ENCODE measurements around the gene DNAJC18. TPM values are rescaled to one million over a fixed set of nuclear protein-coding genes. Genes with fewer than 3 reads are reported as not detected.

Gene DNAJC18
- 5.5 and 6.2 TPM in 2 replicates for total RNA-seq

GRCh38 chr5:139439013-139439903 is at the start of gene DNAJC18:
DNAJC18 (minus strand) TSS chr5:139439525; CDS start chr5:139439445, 80 bp downstream.

DNA sequence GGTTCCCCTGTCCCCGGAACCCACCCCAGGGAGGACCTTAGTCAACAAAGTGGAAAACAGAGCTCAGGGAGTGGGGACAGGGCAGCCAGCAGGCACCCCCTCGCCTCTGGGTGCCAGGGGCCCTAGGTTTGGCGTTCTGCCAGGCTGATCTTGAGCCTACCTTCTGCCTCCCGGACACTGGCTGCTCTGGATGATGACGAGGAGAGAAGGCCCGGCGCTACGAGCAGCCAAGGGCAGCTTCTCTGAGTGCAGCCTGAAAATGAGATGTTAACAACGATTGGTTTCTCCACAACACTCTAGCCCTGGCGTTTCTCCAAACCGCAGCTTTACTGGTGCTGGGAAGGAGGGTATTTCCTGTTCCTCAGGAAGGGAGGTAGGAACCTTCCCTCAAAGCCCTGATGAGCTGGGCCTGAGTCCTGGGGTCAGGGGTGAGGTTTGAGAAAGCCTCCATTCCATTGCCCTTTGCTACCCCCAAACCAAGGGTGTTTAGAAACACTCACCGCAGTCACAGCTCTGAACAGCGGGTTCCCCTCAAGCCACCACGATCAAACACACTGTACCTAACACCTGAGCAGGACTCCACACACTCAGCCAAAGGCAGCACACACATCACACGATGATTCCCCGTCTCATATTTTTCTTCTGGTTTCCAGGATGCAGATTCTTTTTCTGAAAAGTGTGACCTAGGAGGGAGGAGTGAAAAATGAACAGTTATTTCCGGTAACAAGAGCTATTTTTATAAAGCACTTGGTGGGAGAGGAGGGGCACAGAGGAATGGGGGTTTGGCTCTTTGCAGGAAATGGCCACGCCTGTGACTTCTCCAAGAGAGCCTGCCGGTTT is 42.9 kb upstream of the DNAJC18 start, which contains the start of gene STING1:
Gene STING1 (minus strand): TSS at position 709 of the 840 bp plus-strand sequence. CDS start 1,054 bp downstream, outside the sequence.

GRCh38 chr5:139470821-139471300 is 31.5 kb upstream of the DNAJC18 start, which contains the start of gene SMIM33:
SMIM33 (plus strand) TSS chr5:139471004; CDS start chr5:139471122, 118 bp downstream.

DNA sequence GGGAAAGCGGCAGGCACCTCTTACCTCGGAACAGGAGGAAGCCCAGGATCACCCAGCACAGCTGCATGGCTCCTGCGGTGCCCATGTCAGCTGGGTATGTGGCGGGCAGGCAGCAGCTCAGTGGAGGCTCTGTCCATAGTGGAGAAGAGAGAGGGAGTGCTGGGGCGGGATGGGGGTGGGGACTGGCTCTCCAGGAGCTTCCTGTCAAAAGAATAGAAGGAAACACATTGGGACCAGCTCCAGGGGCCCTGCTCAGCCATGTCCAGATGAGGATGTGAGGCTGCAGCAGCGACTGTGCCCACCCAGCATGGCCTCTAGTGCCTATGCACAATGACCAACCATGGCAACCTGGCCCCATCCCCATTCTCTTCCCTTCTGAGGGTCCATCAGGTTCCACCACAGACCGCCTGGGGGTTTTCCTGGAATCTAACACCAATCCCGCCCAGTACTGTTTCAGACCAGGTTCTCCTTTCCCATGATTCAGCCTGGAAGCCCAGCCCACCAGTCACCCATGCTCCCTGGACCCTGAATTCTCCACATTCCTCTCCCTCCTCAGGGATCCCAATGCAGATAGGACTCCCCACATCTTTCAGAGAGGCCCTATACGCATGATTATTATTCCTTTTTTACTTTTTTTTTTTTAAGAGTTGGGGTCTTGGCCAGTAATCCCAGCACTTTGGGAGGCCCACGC is 23.4 kb upstream of the DNAJC18 start, which contains the start of gene ECSCR:
Gene ECSCR (minus strand): TSS at position 158 of the 691 bp plus-strand sequence. CDS start 73 bp downstream, at position 85.

GRCh38 chr5:139403787-139404483 is 35.4 kb downstream of the DNAJC18 start, which contains the start of gene SPATA24:
SPATA24 (minus strand) TSS chr5:139404089; CDS start chr5:139404060, 29 bp downstream.

DNA sequence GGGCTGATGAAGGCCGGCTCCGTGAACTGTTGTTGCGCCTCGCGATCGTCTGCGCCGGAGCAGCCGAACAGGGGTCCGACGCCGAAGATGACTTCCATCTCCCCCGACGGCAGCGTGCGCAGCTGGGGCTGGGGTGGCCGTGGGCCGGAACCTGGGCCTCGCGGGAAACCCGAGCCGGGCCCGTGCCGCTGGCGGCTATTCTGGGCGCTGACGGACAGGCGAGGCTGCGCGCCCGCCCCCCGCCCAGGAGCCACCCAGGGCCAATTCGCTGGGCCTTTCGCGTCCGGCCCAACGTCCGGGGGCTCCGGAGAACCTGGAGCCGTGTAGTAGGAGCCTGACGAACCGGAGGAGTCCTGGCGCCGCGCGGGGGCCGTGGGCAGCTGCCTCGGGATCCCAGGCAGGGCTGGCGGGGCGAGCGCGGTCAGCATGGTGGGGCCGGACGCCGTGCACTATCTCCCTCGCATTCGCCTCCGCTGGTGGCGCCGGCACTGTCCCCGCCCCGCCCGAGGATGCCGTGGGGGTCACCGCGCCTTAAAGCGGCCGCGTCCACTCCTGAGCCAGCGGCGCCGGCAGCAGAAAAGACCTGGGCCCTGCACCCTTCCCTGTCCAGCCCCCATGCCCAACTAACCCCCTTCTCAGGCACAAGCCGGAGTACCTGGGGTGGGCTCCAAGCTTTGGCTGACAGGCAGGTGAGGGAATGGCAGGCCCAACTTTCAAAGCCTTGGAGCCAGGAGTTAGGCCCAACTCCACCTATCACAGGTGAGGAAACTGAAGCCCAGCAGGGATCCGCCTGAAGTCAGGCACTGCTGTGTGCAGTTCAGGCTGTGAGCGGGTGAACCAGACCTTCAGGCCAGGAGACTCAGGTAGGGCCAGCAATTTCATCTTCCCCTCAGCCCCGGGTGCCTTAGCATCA is 44.4 kb downstream of the DNAJC18 start, which contains the start of gene PROB1:
Gene PROB1 (minus strand): TSS at position 451 of the 913 bp plus-strand sequence. CDS start 23 bp downstream, at position 428.

GRCh38 chr5:139389701-139390638 is 49.4 kb downstream of the DNAJC18 start, which contains the start of gene MZB1:
MZB1 (minus strand) TSS chr5:139389913; CDS start chr5:139389856, 57 bp downstream.

GRCh38 chr5:139383275-139383992 is 55.9 kb downstream of the DNAJC18 start, which contains the start of gene SLC23A1:
SLC23A1 (minus strand) TSS chr5:139383297; CDS start chr5:139383253, 44 bp downstream.

Small RNAs within 50 kb of the gene (small RNA-seq; reads per million reads assigned to genes)
- gene RNU5B-4P, result not detected

Other genes starting within 250 kb of the DNAJC18 start
- gene SIL1, start 241.2 kb downstream of the DNAJC18 start, total RNA-seq, result 39.5 and 51.4 TPM in 2 replicates
- gene MATR3, start 145.8 kb downstream of the DNAJC18 start, total RNA-seq, result 157 and 202 TPM in 2 replicates
- 28.3 and 30.1 TPM in 2 replicates for gene PAIP2, start 97.7 kb downstream of the DNAJC18 start, total RNA-seq
- not detected in 2 replicates for gene SLC23A1, start 56.2 kb downstream of the DNAJC18 start, total RNA-seq
- under 0.01 TPM in 1 of 2 replicates, not detected in the other for gene MZB1, start 49.6 kb downstream of the DNAJC18 start, total RNA-seq
- gene PROB1, start 44.4 kb downstream of the DNAJC18 start, total RNA-seq, result 0.73 and 1.8 TPM in 2 replicates
- 4.5 and 6.2 TPM in 2 replicates for gene SPATA24, start 35.4 kb downstream of the DNAJC18 start, total RNA-seq
- gene ECSCR, start 23.2 kb upstream of the DNAJC18 start, total RNA-seq, result 0.37 TPM in 1 of 2 replicates, not detected in the other
- not detected in 2 replicates for gene SMIM33, start 31.5 kb upstream of the DNAJC18 start, total RNA-seq
- gene STING1, start 43.2 kb upstream of the DNAJC18 start, total RNA-seq, result 18.7 and 23.9 TPM in 2 replicates
- 44.6 and 50.7 TPM in 2 replicates for gene UBE2D2, start 121.8 kb upstream of the DNAJC18 start, total RNA-seq
- gene CXXC5, start 208.8 kb upstream of the DNAJC18 start, total RNA-seq, result 98.5 and 111 TPM in 2 replicates